ENCODE measurements around the gene CNMD. TPM values are rescaled to one million over a fixed set of nuclear protein-coding genes. Genes with fewer than 3 reads are reported as not detected.

CNMD gene
- total RNA-seq, 2 donors from 2014 or later: 0.78 TPM; not detected in 1

- Histone ChIP-seq H3K4me1 (peaks cover 4% of the 10 kb centered on the region), H3K27ac (no peak overlapping the region), H3K4me3 (no peak overlapping the region), H3K36me3 (replicated peaks in 1 of 2; ENCODE audit: insufficient read depth in 1 of 2, low read depth in 2 of 2) (peaks cover 0 to 9% of the 10 kb centered on the region in 2 donors), H3K27me3 (no peaks in the 10 kb centered on the region), H3K9me3 (no peaks in the 10 kb centered on the region)
- TF ChIP-seq CTCF (IDR thresholded peaks at IDR 0.05) (no peak), POLR2A (IDR thresholded peaks at IDR 0.05) (no peak)
- DNase-seq: no peak
- WGBS, 2 donors: 79 to 92% methylated on average over 2 of the region's 2 CpGs
- ATAC-seq: no peak
- intact Hi-C loops (cut with DNase I): no loop called here
Measured at GRCh38 chr13:52669677-52670076, 69.9 kb downstream of the CNMD start.

- Histone ChIP-seq H3K9me3 (no peaks in the 10 kb centered on the region), H3K4me1 (no peaks in the 10 kb centered on the region), H3K27me3 (no peaks in the 10 kb centered on the region), H3K4me3 (no peak overlapping the region), H3K27ac (no peak overlapping the region), H3K36me3 (replicated peaks in 1 of 2; ENCODE audit: insufficient read depth in 1 of 2, low read depth in 2 of 2) (peaks cover 0 to 13% of the 10 kb centered on the region in 2 donors)
- no peak for DNase-seq
- ATAC-seq: no peak
- intact Hi-C loops (cut with DNase I): no loop called here
- TF ChIP-seq POLR2A (IDR thresholded peaks at IDR 0.05): no peak
- peak in 5 of 7 experiments; percentile 21 to 34 (median 27) for TF ChIP-seq CTCF (IDR thresholded peaks at IDR 0.05)
Measured at GRCh38 chr13:52665325-52665724, 74.3 kb downstream of the CNMD start.

GRCh38 chr13:52664272-52664671, 75.3 kb downstream of the CNMD start:
- no peaks in the 10 kb centered on the region for H3K9me3 ChIP-seq
- H3K27me3 ChIP-seq: no peaks in the 10 kb centered on the region
- DNase-seq (no peak), ATAC-seq (no peak)
- H3K4me1 ChIP-seq: no peaks in the 10 kb centered on the region
- 96 to 97% methylated on average over 4 of the region's 4 CpGs for WGBS, 2 donors
- no peak for TF ChIP-seq CTCF (IDR thresholded peaks at IDR 0.05)
- no peak for TF ChIP-seq POLR2A (IDR thresholded peaks at IDR 0.05)
- intact Hi-C loops (cut with DNase I): no loop called here
- H3K4me3 ChIP-seq: no peak overlapping the region
- H3K36me3 ChIP-seq (replicated peaks in 1 of 2; ENCODE audit: insufficient read depth in 1 of 2, low read depth in 2 of 2): peaks cover 0 to 13% of the 10 kb centered on the region in 2 donors
- H3K27ac ChIP-seq: no peak overlapping the region

GRCh38 chr13:52659340-52659739, 80.3 kb downstream of the CNMD start:
- intact Hi-C loops (cut with DNase I): no loop called here
- no peak for DNase-seq
- no peak for ATAC-seq
- Histone ChIP-seq H3K4me1 (peaks cover 20% of the 10 kb centered on the region), H3K27me3 (no peaks in the 10 kb centered on the region), H3K9me3 (no peaks in the 10 kb centered on the region), H3K4me3 (no peak overlapping the region), H3K27ac (no peak overlapping the region), H3K36me3 (replicated peaks in 1 of 2; ENCODE audit: insufficient read depth in 1 of 2, low read depth in 2 of 2) (peaks cover 0 to 5% of the 10 kb centered on the region in 2 donors)
- no peak for TF ChIP-seq POLR2A (IDR thresholded peaks at IDR 0.05)
- no peak for TF ChIP-seq CTCF (IDR thresholded peaks at IDR 0.05)
- WGBS, 2 donors: 72 to 83% methylated on average over 2 of the region's 2 CpGs

Other genes starting within 250 kb of the CNMD start
- 1 to 10 TPM in 1 of 2 donors, not detected in 1; 3.9 TPM for gene HNRNPA1L2, start 97.4 kb downstream of the CNMD start, total RNA-seq
- 10 to 100 TPM; 12.5 to 31.4 TPM for gene SUGT1, start 87.0 kb downstream of the CNMD start, total RNA-seq
- gene PCDH8, start 108.8 kb upstream of the CNMD start, total RNA-seq: not detected